ENCODE measurements around the gene ZKSCAN3.

DNA sequence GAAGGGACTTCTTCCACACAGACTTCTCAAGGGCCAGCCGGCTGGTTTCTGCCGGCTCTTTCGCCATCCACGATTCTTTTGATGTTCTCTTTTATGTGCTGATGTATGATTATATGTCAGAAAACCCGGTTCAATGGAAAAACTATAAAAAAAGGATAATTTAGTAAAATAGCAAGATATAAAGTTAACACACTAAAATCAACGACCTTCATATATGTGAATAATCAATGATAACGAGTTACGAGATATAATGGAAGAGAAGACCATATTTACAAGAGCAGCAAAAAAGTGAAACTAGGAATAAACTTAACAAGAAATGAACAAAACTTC is 50.3 kb downstream of the ZKSCAN3 start:
- TF ChIP-seq, protein P1, sequence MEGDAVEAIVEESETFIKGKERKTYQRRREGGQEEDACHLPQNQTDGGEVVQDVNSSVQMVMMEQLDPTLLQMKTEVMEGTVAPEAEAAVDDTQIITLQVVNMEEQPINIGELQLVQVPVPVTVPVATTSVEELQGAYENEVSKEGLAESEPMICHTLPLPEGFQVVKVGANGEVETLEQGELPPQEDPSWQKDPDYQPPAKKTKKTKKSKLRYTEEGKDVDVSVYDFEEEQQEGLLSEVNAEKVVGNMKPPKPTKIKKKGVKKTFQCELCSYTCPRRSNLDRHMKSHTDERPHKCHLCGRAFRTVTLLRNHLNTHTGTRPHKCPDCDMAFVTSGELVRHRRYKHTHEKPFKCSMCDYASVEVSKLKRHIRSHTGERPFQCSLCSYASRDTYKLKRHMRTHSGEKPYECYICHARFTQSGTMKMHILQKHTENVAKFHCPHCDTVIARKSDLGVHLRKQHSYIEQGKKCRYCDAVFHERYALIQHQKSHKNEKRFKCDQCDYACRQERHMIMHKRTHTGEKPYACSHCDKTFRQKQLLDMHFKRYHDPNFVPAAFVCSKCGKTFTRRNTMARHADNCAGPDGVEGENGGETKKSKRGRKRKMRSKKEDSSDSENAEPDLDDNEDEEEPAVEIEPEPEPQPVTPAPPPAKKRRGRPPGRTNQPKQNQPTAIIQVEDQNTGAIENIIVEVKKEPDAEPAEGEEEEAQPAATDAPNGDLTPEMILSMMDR (IDR thresholded peaks at IDR 0.05), result no peak
- TF ChIP-seq POLR2A (IDR thresholded peaks at IDR 0.05), result no peak

Data from lower leg skin (tissue), 3 donors.